HG03442 (cell line): Measurements from ENCODE around the gene GPR148.
"Not testable (repeated sequence)": the region's sequence is repeated elsewhere in the genome, so short reads cannot be mapped to it uniquely, and the experiment has no call there.

ENCODE experiments used
- ATAC-seq: cut with Tn5 transposase; IDR thresholded peaks from one replicate; pipeline ENCODE4 v1.9.1; 2021; ENCODE audit warnings: mild to moderate bottlenecking, moderate library complexity; ENCODE audit not compliant: unreplicated experiment

Gene GPR148, protein sequence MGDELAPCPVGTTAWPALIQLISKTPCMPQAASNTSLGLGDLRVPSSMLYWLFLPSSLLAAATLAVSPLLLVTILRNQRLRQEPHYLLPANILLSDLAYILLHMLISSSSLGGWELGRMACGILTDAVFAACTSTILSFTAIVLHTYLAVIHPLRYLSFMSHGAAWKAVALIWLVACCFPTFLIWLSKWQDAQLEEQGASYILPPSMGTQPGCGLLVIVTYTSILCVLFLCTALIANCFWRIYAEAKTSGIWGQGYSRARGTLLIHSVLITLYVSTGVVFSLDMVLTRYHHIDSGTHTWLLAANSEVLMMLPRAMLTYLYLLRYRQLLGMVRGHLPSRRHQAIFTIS

GRCh38 chr2:130728549-130729316, at the start of gene GPR148:
GPR148 (plus strand) TSS chr2:130729070; CDS start chr2:130729152, 82 bp downstream.
- ATAC-seq, result no peak

DNA sequence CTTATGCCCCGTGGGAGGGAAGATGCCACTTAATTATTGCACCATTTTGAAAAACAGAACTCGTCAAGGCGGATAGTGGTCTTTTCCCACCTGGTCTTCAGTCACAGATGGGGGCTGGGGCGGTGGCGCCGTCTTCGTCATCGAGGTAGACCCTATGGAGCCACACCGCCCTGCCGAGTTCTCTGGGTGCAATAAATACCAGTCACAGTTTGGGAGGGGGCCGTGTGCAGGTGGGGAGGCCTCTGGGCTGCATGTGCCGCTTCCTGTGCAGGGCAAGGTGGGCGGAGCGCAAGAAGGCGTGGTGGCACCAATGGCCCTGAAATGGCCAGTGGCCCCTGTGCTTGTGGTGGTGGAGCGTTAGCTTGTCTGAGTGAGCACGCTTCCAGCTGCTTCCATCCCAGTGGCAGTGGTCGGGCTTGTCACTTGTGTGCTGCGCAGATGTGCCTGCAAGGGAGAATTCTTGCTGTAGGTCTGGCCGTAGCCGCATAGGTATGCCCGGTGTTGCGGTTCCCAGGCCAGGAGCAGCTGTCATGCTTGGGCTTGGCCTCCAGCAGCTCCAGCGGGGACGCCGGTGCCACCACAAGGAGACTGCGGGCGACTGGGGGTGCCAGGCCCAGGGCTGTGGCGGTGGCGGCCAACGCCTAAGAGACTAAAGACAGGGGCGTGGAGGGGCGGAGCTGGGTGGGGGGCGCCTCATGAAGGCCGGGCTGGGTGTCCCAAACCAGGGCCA, 36.7 kb upstream of the GPR148 start:
- not testable (repeated sequence) for ATAC-seq

DNA sequence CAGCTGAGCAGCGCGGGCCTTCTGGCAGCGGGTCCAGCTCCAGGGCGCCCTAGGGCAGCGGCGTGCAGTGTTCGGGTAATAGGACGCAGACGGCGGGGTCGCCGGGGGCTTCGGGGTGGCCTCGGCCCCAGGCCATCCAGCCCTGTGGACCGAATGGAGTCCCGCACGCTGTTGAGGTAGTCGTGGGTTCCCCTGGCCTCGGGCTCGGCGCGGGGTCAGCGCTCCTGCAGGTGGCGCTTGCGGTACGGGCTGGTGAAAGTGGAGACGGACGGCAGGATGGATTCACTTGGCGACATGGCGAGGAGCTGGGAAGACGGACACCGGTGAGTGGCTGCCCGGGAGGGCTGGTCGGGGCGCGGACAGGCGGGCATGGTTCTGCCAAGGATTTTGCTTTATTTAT, 35.4 kb upstream of the GPR148 start:
- not testable (repeated sequence) for ATAC-seq

DNA sequence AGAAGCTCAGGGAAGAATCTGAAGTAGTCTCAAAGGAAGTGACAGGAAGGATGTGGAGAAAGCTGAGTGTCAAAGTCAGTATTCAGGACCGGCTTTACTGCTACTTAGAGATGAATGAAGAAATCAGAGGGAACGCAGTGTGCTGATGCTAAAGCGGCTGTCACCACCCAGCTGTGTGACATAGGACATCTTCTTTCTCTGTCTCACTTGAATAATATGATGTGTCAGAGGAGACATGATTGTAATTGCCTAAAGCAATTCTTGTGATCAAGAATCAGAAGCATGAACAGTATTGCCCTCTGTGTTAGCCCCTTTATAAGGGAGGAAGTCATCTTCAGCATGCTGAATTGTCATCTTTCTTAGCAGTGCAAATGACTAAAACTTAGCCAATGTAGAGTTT, 25.6 kb upstream of the GPR148 start:
- ATAC-seq, result not testable (repeated sequence)

DNA sequence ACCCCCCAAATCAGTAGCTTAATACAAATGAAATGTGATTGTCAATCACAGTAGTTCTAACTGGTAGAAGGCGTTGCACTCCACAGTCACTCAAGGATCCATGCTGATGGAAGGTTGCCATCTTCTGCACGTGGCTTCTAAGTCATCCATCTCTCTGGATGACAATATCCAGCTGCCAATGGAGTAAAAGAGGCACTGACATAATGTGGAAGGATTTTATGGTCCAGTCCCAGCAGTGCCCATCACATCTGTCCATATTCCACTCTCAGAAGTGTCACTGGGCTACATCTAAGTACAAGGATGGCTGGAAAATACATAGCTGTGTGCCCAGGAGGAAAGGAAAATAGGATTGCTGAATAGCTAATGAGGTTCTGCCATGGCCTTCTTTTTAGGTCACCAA, 14.1 kb upstream of the GPR148 start:
- not testable (repeated sequence) for ATAC-seq

GRCh38 chr2:130720036-130720435, 8.8 kb upstream of the GPR148 start:
- ATAC-seq, result no peak

- ATAC-seq, result no peak
Measured at GRCh38 chr2:130720528-130720927, 8.3 kb upstream of the GPR148 start.

- ATAC-seq, result no peak
Measured at GRCh38 chr2:130724455-130724854, 4.4 kb upstream of the GPR148 start.

DNA sequence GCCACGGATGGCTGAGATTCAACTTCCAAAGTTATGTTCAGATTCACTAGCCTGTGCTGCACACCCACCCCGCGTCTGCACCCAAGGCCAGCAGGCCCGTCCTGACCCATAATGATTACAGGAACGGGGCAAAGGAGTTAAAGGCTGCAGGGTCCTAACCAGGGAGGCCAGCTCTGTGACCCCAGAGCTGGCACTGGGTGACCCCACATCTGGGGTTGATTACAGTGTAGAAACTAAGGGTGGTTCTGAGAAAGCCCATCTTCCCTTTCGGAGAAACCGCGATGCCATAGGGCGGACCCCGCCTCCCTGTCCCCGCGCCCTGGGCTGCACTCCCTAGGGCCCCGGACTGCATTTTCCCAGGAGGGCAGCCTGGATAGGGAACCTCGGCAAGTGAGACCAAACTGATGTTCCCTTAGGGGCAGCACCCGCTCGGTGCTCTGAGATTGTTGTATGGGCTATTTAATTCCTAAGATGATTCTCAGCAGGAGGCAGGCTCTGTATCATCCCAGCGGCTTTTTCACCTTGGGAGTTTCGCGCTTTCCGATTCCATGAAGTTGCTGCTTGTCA, 2.2 kb upstream of the GPR148 start:
- ATAC-seq, result no peak

DNA sequence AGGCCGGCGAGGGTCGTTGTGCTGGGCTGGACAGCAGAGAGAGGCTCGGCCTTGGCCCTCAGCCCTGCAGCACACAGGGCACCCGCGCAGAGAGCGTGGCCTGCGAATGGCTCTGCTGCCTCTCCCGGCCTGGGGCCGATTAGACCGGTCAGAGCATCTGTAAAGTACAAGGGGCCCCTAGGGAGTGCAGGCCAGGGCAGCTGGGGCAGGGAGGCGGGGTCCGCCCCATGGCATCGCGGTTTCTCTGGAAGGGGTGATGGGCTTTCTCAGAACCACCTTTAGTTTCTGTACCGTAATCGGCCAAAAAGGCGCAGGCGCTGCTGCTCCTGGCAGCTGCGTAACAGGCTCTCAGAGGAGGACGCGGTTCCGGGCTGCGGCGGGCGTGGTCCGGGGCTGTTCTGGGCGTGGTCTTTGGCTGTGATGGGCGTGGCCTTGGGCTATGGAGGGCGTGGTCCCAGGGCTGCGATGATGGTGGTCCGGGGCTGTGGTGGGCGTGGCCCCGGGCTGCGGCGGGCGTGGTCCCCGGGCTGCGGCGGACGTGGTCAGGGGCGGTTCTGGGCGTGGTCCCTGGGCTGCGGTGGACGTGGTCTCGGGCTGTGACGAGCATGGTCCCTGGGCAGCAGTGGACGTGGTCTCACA, 1.5 kb upstream of the GPR148 start:
- peak; percentile 95 for ATAC-seq

DNA sequence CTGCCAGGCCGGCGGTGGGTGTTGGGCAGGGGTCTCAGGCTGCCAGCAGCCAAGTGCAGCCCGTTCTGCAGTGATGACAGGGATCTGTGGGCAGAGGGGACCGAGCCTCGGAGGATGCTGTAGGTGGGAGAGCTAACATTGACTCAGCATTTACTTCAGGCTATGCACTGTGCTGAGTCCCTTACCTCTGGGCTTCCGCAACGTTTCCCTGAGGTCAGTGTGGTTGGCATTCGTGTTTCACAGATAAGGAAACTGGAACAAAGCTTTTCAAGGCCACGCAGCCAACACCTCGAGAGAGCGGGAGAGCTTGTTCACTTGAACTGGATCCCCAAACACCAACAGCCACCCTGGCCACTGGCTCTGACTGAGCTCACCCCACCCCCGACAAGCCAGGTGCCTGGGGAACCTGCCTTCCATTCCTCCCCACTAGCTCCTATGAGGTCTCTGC, 839 bp upstream of the GPR148 start:
- ATAC-seq, result peak; percentile 28

GRCh38 chr2:130729322-130730299, 741 bp downstream of the GPR148 start:
- ATAC-seq, result no peak

DNA sequence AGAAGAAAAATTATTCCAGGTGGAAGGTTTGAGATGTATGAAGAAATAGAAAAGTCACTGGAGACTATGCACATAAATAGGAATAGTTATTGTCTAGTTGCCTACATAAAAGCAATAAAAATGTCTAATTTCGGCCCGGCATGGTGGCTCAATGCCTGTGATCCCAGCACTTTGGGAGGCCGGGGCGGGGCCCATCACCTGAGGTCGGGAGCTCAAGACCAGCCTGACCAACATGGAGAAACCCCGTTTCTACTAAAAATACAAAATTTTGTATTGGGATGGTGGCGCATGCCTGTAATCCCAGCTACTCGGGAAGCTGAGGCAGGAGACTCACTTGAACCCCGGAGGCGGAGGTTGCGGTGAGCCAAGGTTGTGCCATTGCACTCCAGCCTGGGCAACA, 3.4 kb downstream of the GPR148 start:
- not testable (repeated sequence) for ATAC-seq

DNA sequence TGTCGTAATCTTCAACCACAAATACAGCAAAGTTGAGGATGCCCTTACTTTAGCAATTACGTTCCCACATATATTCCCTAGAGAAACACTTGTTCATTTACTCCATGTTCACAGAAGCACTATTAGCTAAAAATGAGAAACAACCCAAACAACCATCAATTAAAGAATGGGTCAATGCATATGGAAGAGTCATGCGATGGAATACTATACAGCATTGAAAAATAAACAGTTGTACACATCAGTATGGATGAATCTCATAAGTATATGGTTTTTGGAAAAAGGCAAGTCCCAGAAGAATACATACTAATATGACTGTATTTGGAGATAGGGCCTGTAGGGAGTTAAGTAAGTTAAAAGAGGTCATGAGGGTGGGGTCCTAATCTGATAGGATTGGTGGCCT, 6.3 kb downstream of the GPR148 start:
- ATAC-seq, result no peak

GRCh38 chr2:130736487-130736886, 7.6 kb downstream of the GPR148 start:
- ATAC-seq, result no peak

DNA sequence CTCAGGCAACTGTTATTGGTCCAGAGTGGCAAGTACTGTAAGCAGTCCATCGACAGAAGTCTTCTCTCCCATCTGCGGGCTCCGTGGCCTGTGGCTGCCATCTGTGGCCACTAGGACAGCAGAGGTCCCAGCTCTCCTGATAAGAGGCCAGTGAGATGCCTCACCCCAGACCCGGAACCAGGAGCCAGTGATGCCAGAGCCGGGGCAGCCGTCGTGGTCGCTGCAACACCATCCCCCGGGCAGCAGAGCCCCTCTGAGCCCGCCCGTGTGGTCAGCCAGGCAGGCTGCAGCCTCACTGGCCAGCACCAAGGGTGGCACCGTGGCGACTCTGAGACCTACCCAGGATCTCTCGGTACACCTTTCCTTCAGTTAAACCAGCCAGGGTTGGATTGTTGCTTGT, 8.7 kb downstream of the GPR148 start:
- no peak for ATAC-seq

DNA sequence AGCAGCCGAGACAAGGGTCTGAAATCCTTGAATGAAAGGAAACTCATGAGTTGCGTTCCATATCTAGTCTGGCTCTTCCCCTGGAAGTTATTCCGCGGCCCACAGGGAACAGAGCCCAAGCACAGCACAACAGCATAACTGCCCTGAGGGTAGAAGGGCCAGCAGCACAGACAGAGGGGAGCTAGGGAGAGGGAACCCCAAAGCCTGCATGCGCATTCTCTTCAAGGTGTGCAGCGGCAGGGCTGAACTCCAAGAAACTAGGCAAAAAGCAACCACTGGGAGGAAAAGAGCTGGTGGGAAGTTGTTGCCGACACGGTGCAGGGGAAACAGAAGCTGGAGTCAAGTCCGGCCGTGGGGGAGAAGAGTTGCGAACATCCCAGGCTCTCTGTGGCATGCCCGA, 11.8 kb downstream of the GPR148 start:
- no peak for ATAC-seq

- ATAC-seq, result no peak
Measured at GRCh38 chr2:130743278-130743677, 14.4 kb downstream of the GPR148 start.

DNA sequence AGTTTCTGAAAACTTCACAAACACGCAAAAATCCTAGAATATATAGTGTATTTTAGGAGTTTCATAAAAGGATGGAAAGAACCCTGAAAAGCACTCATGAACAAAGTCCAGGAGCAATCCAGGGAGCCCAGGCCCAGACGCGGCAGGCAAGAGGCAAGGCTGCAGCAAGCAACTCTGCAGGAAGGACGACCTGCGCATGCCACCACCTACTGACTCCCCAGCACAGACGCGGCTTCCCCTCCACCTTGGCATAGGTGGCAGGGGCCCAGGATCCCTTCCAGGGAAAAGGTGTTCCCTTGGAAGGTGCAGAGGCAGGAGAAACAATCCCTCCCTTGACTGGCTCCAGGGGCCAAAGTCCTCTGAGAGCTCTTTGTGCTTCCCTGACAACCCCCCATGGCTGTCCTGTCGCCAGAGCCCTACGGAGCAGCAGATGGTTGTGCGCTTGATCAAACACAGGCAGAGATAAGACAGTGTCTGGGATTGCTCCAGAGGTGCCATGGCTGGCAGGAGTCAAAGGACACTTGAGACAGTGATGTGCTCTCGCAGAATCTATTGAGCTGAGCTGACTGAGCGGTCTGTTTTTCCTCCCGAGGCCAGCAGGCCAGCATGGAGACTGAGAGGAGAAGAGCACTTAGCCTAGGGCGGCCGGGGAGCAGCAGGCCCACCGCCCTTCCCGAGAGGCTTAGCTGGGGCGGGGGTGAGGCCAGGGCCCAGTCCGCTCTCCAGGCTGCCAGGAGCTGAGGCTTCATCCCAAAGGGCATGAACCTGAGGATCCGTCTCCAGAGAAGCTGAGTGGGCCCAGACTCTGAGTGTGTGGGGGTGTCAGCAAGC, 15.6 kb downstream of the GPR148 start:
- ATAC-seq, result no peak
